NK-92 (cell line): ENCODE data around the gene SORBS1.

Source experiments
- DNase-seq: peaks from one replicate; lab custom pipeline; 2025; ENCODE audit not compliant: unreplicated experiment; lab: John Stamatoyannopoulos, UW

The SORBS1 gene

GRCh38 chr10:95561177-95561863 lies at the start of gene SORBS1:
Gene SORBS1, minus strand, starts transcription at chr10:95561371. Its CDS starts 120,236 bp downstream, at chr10:95441135.
- peak; percentile 22 for DNase-seq

GRCh38 chr10:95610727-95611126 lies 49.6 kb upstream of the SORBS1 start:
- DNase-seq = no peak

GRCh38 chr10:95606922-95607321 lies 45.8 kb upstream of the SORBS1 start:
- no peak for DNase-seq

- DNase-seq = no peak
These were observed 44.0 kb upstream of the SORBS1 start for GRCh38 chr10:95605163-95605562.

GRCh38 chr10:95604630-95605029 lies 43.5 kb upstream of the SORBS1 start:
- DNase-seq = no peak

GRCh38 chr10:95602382-95602781 lies 41.2 kb upstream of the SORBS1 start:
- no peak for DNase-seq

- DNase-seq = no peak
These were observed 40.0 kb upstream of the SORBS1 start for GRCh38 chr10:95601116-95601719.

- no peak for DNase-seq
These were observed 39.0 kb upstream of the SORBS1 start for GRCh38 chr10:95600158-95600557.

GRCh38 chr10:95597788-95598187 lies 36.6 kb upstream of the SORBS1 start:
- no peak for DNase-seq

GRCh38 chr10:95588025-95588424 lies 26.9 kb upstream of the SORBS1 start:
- no peak for DNase-seq

GRCh38 chr10:95579835-95580535 lies 18.8 kb upstream of the SORBS1 start:
- DNase-seq = no peak

GRCh38 chr10:95579292-95579691 lies 18.1 kb upstream of the SORBS1 start:
- no peak for DNase-seq

- no peak for DNase-seq
These were observed 17.4 kb upstream of the SORBS1 start for GRCh38 chr10:95578619-95579018.

GRCh38 chr10:95574649-95575365 lies 13.6 kb upstream of the SORBS1 start:
- no peak for DNase-seq

- no peak for DNase-seq
These were observed 12.9 kb upstream of the SORBS1 start for GRCh38 chr10:95573964-95574604.

- DNase-seq = no peak
These were observed 12.4 kb upstream of the SORBS1 start for GRCh38 chr10:95573527-95573926.

- DNase-seq = no peak
These were observed 11.1 kb upstream of the SORBS1 start for GRCh38 chr10:95572131-95572820.

GRCh38 chr10:95571390-95571789 lies 10.2 kb upstream of the SORBS1 start:
- DNase-seq = no peak

- DNase-seq = no peak
These were observed 8.2 kb upstream of the SORBS1 start for GRCh38 chr10:95569368-95569767.

GRCh38 chr10:95567903-95568630 lies 6.9 kb upstream of the SORBS1 start:
- no peak for DNase-seq
